ENCODE measurements around the gene SCTR.

SCTR gene

DNA sequence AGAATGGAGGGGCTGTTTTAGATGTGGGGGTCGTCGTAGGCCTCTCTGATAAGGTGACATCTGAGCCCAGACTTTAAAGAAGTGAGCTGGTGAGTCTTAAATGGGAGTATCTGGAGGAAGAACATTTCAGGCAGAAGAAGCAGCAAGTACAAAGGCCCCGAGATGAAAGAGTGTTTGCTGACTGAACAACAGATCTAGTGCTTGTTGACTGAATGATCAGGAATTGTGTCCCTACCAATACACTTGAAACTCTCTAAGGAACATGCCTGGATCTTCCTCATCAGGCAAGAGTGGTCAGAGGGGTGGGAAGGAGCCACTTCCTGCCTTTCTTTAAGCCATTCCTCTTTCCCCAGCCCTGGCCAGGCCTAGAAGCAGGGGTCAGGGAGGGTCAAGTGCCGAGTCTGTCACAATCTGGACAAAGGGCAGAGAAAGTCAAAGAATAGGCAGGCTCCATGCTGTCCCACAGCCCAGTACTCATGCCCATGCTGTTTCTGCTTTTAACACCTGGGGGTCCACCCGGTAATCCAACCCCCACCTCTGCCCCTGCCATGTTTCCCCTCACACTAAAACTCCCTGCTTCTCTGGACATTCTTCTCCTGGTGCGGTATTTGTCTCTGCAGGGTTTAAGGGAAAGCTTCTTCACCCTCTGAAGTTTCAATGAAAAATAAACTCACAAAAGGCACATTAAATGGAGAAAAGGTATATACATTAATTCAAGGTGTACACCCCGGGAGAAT, 95.6 kb downstream of the SCTR start:
- peaks cover 7% of the 10 kb centered on the region for H3K4me1 ChIP-seq (ENCODE audit: control insufficient read depth, insufficient read depth, low read length, poor library complexity, severe bottlenecking)
- 78 to 81% methylated on average over 5 of the region's 7 CpGs for WGBS, 2 experiments (ENCODE audit: insufficient coverage in 2 of 2)

DNA sequence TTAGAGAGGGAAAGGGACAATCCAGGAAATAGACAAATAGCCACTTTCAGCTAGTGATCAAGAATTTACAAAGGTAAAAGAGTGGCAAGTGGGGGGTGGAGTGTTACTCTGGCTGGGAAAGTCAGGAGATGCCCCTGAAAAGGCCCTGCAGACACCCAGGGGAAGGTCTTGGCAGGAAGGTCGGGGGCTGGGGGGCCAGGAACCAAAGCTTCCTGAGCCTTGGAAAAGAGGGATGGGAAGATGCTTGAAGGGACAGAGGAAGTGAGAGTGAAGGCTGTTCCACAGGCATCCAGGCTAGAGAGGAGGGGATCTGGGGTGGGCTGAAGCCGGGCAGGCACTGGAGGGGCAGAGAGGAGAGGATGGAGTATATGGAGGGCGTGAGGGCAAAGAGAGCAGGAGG, 96.5 kb downstream of the SCTR start:
- 82 to 94% methylated on average over 3 of the region's 3 CpGs for WGBS, 2 experiments (ENCODE audit: insufficient coverage in 2 of 2)
- Histone ChIP-seq H3K9me3 (ENCODE audit: control insufficient read depth, low read length) (no peaks in the 10 kb centered on the region), H3K27ac (ENCODE audit: low read depth, low read length, severe bottlenecking) (no peak overlapping the region), H3K4me3 (ENCODE audit: extremely low read depth, insufficient read depth, low read length, poor library complexity, severe bottlenecking) (no peak overlapping the region), H3K36me3 (ENCODE audit: control insufficient read depth, insufficient read depth, low read length) (no peaks in the 10 kb centered on the region), H3K4me1 (ENCODE audit: control insufficient read depth, insufficient read depth, low read length, poor library complexity, severe bottlenecking) (peaks cover 7% of the 10 kb centered on the region)

More for the DNA sequence above, 95.6 kb downstream of the SCTR start:
- Histone ChIP-seq H3K4me3 (ENCODE audit: extremely low read depth, insufficient read depth, low read length, poor library complexity, severe bottlenecking) (no peak overlapping the region), H3K27ac (ENCODE audit: low read depth, low read length, severe bottlenecking) (no peak overlapping the region), H3K9me3 (ENCODE audit: control insufficient read depth, low read length) (no peaks in the 10 kb centered on the region), H3K36me3 (ENCODE audit: control insufficient read depth, insufficient read depth, low read length) (no peaks in the 10 kb centered on the region)

DNA sequence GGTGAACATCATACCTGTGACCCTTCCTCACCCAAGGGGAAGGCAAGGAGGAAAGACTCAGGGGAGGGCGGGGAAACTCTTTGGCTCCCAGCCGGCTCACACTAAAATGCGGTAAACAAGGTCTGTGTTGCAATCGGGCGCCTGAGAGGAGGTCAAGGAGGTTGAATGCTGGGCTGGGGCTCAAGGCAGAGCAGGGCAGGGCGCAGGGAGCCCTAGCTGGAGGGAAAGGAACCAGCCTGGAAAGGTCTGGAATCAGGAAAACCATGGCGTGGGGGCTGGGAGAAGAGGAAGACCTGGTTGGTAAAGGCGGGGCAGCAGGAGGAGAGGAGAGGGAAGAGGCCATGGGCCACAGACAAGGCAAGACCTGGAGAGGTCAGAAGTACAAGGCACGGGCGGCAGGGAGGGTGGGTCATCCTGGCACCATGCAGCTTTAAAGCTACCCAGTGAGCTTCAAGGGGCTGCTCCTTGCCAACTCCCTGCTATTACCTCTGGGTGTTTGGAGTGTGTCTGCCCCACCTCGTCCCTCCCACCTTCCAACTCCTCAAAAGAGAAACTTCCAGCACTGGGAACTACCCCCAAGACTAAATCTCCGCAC, 97.4 kb downstream of the SCTR start:
- 75 to 82% methylated on average over 9 to 11 of the region's 12 CpGs for whole genome bisulfite sequencing, 2 experiments (ENCODE audit: insufficient coverage in 2 of 2)
- H3K4me3 ChIP-seq (ENCODE audit: extremely low read depth, insufficient read depth, low read length, poor library complexity, severe bottlenecking) = no peak overlapping the region
- peaks cover 5% of the 10 kb centered on the region for H3K9me3 ChIP-seq (ENCODE audit: control insufficient read depth, low read length)
- H3K36me3 ChIP-seq (ENCODE audit: control insufficient read depth, insufficient read depth, low read length) = no peaks in the 10 kb centered on the region
- H3K4me1 ChIP-seq (ENCODE audit: control insufficient read depth, insufficient read depth, low read length, poor library complexity, severe bottlenecking) = peaks cover 4% of the 10 kb centered on the region
- no peak overlapping the region for H3K27ac ChIP-seq (ENCODE audit: low read depth, low read length, severe bottlenecking)

DNA sequence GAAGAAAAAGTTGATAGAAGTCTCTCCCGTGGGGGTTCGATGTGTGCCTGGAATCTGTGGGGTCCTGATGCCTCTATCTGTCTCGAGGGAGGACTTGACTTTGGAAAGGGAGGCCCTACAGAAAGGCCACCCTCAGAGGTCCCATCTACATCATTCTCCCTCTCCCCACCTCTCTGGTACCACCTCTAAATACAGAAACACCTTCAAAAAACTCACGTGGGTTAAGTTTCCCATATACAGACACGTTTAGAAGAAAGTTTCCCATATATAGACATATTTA, 97.9 kb downstream of the SCTR start:
- peaks cover 3% of the 10 kb centered on the region for H3K4me1 ChIP-seq (ENCODE audit: control insufficient read depth, insufficient read depth, low read length, poor library complexity, severe bottlenecking)
- WGBS, 2 experiments (ENCODE audit: insufficient coverage in 2 of 2) = 78 to 100% methylated on average over 3 of the region's 5 CpGs

GRCh38 chr2:119425620-119426395, 98.5 kb downstream of the SCTR start:
- WGBS, 2 experiments (ENCODE audit: insufficient coverage in 2 of 2) = 90 to 100% methylated on average over 1 to 2 of the region's 7 CpGs

More for the DNA sequence above, 97.9 kb downstream of the SCTR start:
- Histone ChIP-seq H3K9me3 (ENCODE audit: control insufficient read depth, low read length) (peaks cover 6% of the 10 kb centered on the region), H3K36me3 (ENCODE audit: control insufficient read depth, insufficient read depth, low read length) (no peaks in the 10 kb centered on the region), H3K4me3 (ENCODE audit: extremely low read depth, insufficient read depth, low read length, poor library complexity, severe bottlenecking) (no peak overlapping the region), H3K27ac (ENCODE audit: low read depth, low read length, severe bottlenecking) (no peak overlapping the region)

DNA sequence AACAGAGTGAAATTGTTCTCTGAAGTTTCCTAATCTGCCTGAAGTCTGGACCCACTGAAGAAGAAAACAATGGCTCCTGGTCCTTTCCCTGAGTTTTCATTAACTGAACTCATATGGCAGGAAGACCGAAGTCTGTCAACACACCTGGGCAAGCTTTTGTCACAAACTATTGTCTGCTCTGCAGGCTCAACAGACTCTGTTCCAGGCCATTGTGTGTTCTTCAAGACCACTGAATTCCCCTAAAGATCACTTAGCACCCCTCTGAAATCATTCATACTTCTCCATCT, 99.2 kb downstream of the SCTR start:
- Histone ChIP-seq H3K36me3 (ENCODE audit: control insufficient read depth, insufficient read depth, low read length) (no peaks in the 10 kb centered on the region), H3K4me1 (ENCODE audit: control insufficient read depth, insufficient read depth, low read length, poor library complexity, severe bottlenecking) (peaks cover 3% of the 10 kb centered on the region), H3K4me3 (ENCODE audit: extremely low read depth, insufficient read depth, low read length, poor library complexity, severe bottlenecking) (no peak overlapping the region), H3K9me3 (ENCODE audit: control insufficient read depth, low read length) (peaks cover 15% of the 10 kb centered on the region), H3K27ac (ENCODE audit: low read depth, low read length, severe bottlenecking) (no peak overlapping the region)
- 93% methylated on average over 1 of the region's 1 CpG; no CpG with 5 or more reads in 1 of the 2 experiments for WGBS, 2 experiments (ENCODE audit: insufficient coverage in 2 of 2)

More at GRCh38 chr2:119425620-119426395, 98.5 kb downstream of the SCTR start:
- Histone ChIP-seq H3K9me3 (ENCODE audit: control insufficient read depth, low read length) (peaks cover 11% of the 10 kb centered on the region), H3K36me3 (ENCODE audit: control insufficient read depth, insufficient read depth, low read length) (no peaks in the 10 kb centered on the region), H3K27ac (ENCODE audit: low read depth, low read length, severe bottlenecking) (no peak overlapping the region), H3K4me3 (ENCODE audit: extremely low read depth, insufficient read depth, low read length, poor library complexity, severe bottlenecking) (no peak overlapping the region), H3K4me1 (ENCODE audit: control insufficient read depth, insufficient read depth, low read length, poor library complexity, severe bottlenecking) (peaks cover 3% of the 10 kb centered on the region)

DNA sequence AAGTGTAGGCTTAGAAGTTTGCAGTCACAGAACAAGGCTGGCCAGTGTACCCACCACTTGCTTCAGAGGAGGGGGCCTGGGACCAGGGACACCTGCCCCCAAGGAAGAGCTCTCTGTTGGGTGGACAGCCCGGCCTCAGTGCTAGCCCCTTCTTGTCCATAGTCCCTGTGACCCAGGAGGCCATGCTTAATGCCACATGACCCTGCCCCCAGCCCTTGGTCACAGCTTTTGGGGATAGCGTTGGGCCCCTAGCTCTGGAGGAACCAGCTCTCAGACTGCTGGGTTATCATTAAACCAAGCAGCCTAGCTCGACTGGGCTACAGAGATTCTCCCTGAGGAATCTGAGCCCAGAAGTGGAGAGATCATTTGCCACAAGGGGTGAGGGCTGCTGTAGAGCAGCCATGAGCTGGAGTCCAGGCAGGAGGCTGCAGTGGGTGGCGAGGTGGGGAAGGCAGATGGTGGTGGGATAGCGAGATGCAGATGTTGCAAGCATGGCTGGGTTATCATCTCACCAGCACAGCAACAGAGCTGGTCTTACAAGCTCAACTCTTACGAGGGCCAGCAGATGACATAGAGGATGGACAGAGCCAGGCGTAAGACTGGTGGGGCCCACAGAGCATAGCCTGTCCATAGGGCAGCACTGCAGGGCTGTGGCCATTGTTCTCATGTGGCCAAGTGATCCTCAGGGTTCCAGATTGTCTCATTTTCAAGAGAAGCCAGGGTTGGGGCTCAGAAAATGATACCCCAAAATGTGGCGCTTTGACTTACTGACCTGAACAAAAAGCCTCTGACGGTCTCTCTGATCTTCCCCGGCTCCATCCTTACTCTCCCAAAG, 99.8 kb downstream of the SCTR start:
- Histone ChIP-seq H3K4me3 (ENCODE audit: extremely low read depth, insufficient read depth, low read length, poor library complexity, severe bottlenecking) (no peak overlapping the region), H3K27ac (ENCODE audit: low read depth, low read length, severe bottlenecking) (no peak overlapping the region), H3K9me3 (ENCODE audit: control insufficient read depth, low read length) (peaks cover 15% of the 10 kb centered on the region), H3K36me3 (ENCODE audit: control insufficient read depth, insufficient read depth, low read length) (no peaks in the 10 kb centered on the region), H3K4me1 (ENCODE audit: control insufficient read depth, insufficient read depth, low read length, poor library complexity, severe bottlenecking) (peaks cover 3% of the 10 kb centered on the region)
- 94 to 95% methylated on average over 9 to 10 of the region's 10 CpGs for WGBS, 2 experiments (ENCODE audit: insufficient coverage in 2 of 2)

DNA sequence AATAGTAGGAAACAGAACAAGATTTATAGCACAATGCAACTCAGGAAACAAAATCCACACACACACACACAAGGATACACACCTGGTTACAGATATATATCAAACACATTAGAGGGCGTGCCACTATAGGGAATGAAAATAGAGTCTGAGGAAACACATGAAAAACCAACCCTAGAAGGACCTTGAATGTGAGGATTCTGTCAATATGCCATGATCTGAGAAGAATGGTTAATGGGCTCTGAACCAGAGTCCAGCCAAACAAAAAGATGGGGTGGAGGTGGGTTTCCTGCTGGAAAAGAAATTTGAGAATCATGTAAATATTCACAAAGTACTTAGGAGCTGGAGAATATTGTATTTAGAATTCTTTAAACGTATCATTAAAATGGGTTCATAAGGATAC, 100.5 kb downstream of the SCTR start:
- peaks cover 15% of the 10 kb centered on the region for H3K9me3 ChIP-seq (ENCODE audit: control insufficient read depth, low read length)
- H3K4me3 ChIP-seq (ENCODE audit: extremely low read depth, insufficient read depth, low read length, poor library complexity, severe bottlenecking) = no peak overlapping the region
- H3K27ac ChIP-seq (ENCODE audit: low read depth, low read length, severe bottlenecking) = no peak overlapping the region
- WGBS, 2 experiments (ENCODE audit: insufficient coverage in 2 of 2) = 94 to 100% methylated on average over 1 to 2 of the region's 2 CpGs
- no peaks in the 10 kb centered on the region for H3K36me3 ChIP-seq (ENCODE audit: control insufficient read depth, insufficient read depth, low read length)
- H3K4me1 ChIP-seq (ENCODE audit: control insufficient read depth, insufficient read depth, low read length, poor library complexity, severe bottlenecking) = peaks cover 3% of the 10 kb centered on the region

DNA sequence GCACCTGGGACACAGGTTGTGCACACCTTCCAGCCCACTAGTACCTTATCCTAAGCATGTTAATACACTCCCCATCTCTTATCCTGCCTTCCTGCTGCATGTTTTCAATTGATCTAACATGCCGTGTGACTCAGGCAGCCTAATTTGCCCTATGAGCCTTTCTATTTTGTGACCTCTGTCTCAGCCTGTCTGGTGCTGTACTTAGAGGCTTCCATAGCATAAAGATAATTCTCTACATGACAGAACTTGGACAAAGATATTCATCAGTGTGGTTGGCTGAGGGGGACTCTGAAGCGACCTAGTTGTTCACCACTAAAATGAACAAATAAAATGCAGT, 101.2 kb downstream of the SCTR start:
- 100% methylated on average over 1 of the region's 2 CpGs for WGBS, 2 experiments (ENCODE audit: insufficient coverage in 2 of 2)
- H3K4me1 ChIP-seq (ENCODE audit: control insufficient read depth, insufficient read depth, low read length, poor library complexity, severe bottlenecking) = no peaks in the 10 kb centered on the region
- peaks cover 15% of the 10 kb centered on the region for H3K9me3 ChIP-seq (ENCODE audit: control insufficient read depth, low read length)
- no peaks in the 10 kb centered on the region for H3K36me3 ChIP-seq (ENCODE audit: control insufficient read depth, insufficient read depth, low read length)
- H3K4me3 ChIP-seq (ENCODE audit: extremely low read depth, insufficient read depth, low read length, poor library complexity, severe bottlenecking) = no peak overlapping the region
- H3K27ac ChIP-seq (ENCODE audit: low read depth, low read length, severe bottlenecking) = no peak overlapping the region

- H3K36me3 ChIP-seq (ENCODE audit: control insufficient read depth, insufficient read depth, low read length) = no peaks in the 10 kb centered on the region
- H3K9me3 ChIP-seq (ENCODE audit: control insufficient read depth, low read length) = peaks cover 15% of the 10 kb centered on the region
- no peak overlapping the region for H3K27ac ChIP-seq (ENCODE audit: low read depth, low read length, severe bottlenecking)
- WGBS, 2 experiments (ENCODE audit: insufficient coverage in 2 of 2) = 92 to 100% methylated on average over 2 to 3 of the region's 7 CpGs
- no peak overlapping the region for H3K4me3 ChIP-seq (ENCODE audit: extremely low read depth, insufficient read depth, low read length, poor library complexity, severe bottlenecking)
- H3K4me1 ChIP-seq (ENCODE audit: control insufficient read depth, insufficient read depth, low read length, poor library complexity, severe bottlenecking) = no peaks in the 10 kb centered on the region
Observed at GRCh38 chr2:119422360-119423107, 101.7 kb downstream of the SCTR start.
